Head of caudate nucleus (tissue), 42 donors: ENCODE results near the gene RPS6KA2.
A peak's percentile ranks its signal among the peaks of the same experiment; 100 is the strongest.
"Not testable (repeated sequence)": the region's sequence is repeated elsewhere in the genome, so short reads cannot be mapped to it uniquely, and the experiment has no call there.

Experiments used
- DNase-seq, 42 donors: peaks; one replicate each; pipeline versions ENCODE4 v3.0.0 to v3.0.0-alpha.2; 2020 to 2021; ENCODE audit warnings: mixed read lengths in 7 of 42
- intact Hi-C: fragments of 100-400 bp; cut with DNase I; formaldehyde crosslinking; loops from one replicate; pipeline ENCODE4 v1.15.0; 2022

RPS6KA2 gene

GRCh38 chr6:166392755-166393534, 234.1 kb downstream of the RPS6KA2 start:
- intact Hi-C loops, DNase-seq: not testable (repeated sequence)

DNA sequence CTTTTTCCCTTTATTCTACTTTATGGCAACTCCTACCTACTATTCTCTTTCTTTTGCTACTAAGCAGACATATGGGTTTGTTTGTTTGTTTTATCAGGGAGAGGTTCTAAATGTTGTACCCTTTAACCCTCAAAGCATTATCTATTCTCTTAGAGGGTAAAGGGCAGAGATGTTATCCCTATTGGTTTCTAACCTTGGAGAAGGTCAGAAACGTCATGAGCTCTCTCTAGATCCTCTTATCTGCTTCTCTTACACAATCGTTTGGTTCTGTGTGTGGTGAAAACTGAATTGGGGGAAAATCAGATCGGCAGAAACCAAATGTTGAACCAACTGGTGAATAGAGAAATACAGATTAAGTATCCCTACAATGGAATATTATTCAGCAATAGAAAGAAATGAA, 237.9 kb downstream of the RPS6KA2 start:
- intact Hi-C loops: loop anchor here (5.0 kb wide), 1 partner anchor 117 kb away; no protein-coding TSS in a partner anchor
- no peak for DNase-seq

- intact Hi-C loops: loop anchor here (5.0 kb wide), 1 partner anchor 116 kb away; no protein-coding TSS in a partner anchor
Observed at GRCh38 chr6:166388290-166389004, 238.6 kb downstream of the RPS6KA2 start.

GRCh38 chr6:166387642-166388289, 239.3 kb downstream of the RPS6KA2 start:
- no peak for DNase-seq
- intact Hi-C loops: loop anchor here (5.0 kb wide), 1 partner anchor 115 kb away; no protein-coding TSS in a partner anchor

More at GRCh38 chr6:166388290-166389004, 238.6 kb downstream of the RPS6KA2 start:
- no peak for DNase-seq

GRCh38 chr6:166387098-166387497, 240.0 kb downstream of the RPS6KA2 start:
- not testable (repeated sequence) for DNase-seq
- intact Hi-C loops: loop anchor here (5.0 kb wide), 1 partner anchor 115 kb away; no protein-coding TSS in a partner anchor

DNA sequence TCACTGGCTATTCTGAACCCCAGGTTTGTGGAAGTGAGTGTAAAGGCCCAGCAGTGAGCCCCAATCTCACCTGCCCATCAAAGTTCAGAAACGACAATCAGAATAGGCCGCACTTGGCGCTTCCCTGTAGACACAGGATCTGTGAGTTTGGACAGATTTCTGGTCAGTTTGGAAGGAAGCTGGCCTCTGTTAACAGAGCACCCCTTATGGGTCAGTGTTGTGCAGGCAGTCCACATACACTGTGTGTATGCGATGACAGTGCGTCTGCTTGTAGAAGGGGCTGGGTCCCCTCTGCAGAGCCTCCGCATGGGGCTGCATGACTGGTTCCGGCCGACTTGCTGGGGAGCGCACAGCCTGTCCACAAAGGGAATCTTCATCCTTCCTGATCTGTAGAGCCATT, 240.9 kb downstream of the RPS6KA2 start:
- DNase-seq: no peak
- intact Hi-C loops: loop anchor here (5.0 kb wide), 1 partner anchor 114 kb away; no protein-coding TSS in a partner anchor

DNA sequence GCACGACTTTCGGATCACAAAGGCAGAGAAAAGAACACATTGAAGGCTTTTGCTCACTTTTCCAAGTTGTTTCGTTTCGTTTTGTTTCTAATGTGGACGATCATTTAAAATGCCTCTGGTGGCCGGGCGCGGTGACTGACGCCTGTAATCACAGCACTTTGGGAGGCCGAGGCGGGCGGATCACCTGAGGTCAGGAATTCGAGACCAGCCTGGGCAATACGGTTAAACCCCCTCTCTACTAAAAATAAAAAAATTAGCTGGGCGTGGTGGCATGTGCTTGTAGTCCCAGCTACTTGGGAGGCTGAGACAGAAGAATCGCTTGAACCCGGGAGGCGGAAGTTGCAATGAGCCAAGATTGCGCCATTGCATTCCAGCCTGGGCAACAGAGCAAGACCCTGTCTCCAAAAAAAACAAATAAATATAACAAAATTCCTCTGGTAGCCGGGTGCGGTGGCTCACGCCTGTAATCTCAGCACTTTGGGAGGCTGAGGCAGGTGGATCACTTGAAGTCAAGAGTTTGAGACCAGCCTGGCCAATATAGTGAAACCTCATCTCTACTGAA, 243.2 kb downstream of the RPS6KA2 start:
- DNase-seq: peak in 2 of 42 donors; percentile 23 to 54
- intact Hi-C loops: loop anchor here (5.0 kb wide), 1 partner anchor 42 kb away; the partner anchor contains the start of gene SFT2D1

GRCh38 chr6:166382933-166383801, 243.9 kb downstream of the RPS6KA2 start, which contains the start of gene MPC1:
MPC1 (minus strand) TSS chr6:166382940; CDS start chr6:166382876, 64 bp downstream.
- DNase-seq: peak; percentile 86 to 99 (median 96)
- intact Hi-C loops: loop anchor here (5.0 kb wide), 1 partner anchor 41 kb away; the partner anchor contains the start of gene SFT2D1

GRCh38 chr6:166382500-166382932, 244.5 kb downstream of the RPS6KA2 start:
- intact Hi-C loops: loop anchor here (5.0 kb wide), 1 partner anchor 40 kb away; the partner anchor contains the start of gene SFT2D1
- DNase-seq: peak in 11 of 42 donors; percentile 6 to 54 (median 26)

DNA sequence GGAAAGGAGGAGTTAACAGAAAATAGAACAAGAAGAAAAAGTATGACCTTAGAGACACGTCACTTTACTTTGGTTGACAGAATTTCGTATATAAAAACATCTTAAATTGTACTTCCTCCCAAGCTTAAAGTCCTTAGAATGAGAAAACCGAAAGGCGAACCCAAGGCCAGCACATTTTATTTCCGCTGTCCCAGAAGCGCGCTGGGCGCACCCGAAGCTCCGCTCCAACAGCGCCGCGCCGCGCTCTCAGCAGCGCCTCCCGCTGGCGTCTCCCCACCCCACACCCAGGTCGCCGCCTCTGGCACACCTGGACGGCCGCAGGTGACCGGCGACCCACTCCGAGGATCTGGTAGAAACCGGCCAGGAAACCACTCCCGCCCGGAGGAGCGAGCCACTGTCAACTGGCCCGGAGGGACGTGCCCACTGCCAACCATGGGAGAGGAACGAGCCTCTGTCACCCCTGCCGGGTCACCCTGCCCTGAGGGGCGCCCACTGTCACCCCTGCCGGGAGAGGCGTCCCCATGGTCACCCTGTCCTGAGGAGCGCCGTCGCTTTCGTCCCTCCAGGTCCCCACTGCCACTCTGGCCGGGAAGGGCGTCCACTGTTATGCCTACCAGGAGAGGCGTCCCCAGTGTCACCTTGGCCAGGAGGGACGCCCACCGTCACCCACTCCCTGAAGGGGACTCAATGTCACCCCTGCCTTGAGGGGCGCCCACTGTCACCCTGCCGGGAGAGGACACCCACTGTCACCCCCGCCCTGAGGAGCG, 245.1 kb downstream of the RPS6KA2 start:
- DNase-seq: peak; percentile 34 to 88 (median 74)
- intact Hi-C loops: loop anchor here (5.0 kb wide), 1 partner anchor 40 kb away; the partner anchor contains the start of gene SFT2D1

GRCh38 chr6:166381381-166381732, 245.7 kb downstream of the RPS6KA2 start:
- intact Hi-C loops: loop anchor here (5.0 kb wide), 1 partner anchor 39 kb away; the partner anchor contains the start of gene SFT2D1
- no peak for DNase-seq

- intact Hi-C loops: loop anchor here (5.0 kb wide), 1 partner anchor 37 kb away; the partner anchor contains the start of gene SFT2D1
- DNase-seq: no peak
Observed at GRCh38 chr6:166379800-166380199, 247.3 kb downstream of the RPS6KA2 start.

DNA sequence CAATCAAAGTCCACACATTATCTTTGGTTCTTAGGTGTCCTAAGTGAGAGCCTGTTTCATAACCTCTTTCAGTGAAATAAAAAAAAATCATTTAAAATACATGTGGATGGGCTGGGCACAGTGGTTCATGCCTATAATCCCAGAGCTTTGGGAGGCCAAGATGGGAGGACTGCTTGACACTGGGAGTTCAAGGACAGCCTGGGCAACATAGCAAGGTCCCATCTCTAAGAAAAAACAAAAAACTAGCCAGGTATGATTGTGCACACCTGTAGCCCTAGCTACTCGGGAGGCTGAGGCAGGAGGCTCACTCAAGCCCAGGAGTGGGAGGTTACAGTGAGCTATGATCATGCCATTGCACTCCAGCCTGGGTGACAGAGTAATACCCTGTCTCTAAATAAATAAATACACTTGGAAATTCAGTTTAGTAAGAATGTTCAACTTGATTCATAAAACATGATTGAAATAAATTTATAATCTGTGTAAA, 247.9 kb downstream of the RPS6KA2 start:
- DNase-seq: no peak
- intact Hi-C loops: no loop called here

- no peak for DNase-seq
- intact Hi-C loops: no loop called here
Observed at GRCh38 chr6:166377721-166378120, 249.3 kb downstream of the RPS6KA2 start.

DNA sequence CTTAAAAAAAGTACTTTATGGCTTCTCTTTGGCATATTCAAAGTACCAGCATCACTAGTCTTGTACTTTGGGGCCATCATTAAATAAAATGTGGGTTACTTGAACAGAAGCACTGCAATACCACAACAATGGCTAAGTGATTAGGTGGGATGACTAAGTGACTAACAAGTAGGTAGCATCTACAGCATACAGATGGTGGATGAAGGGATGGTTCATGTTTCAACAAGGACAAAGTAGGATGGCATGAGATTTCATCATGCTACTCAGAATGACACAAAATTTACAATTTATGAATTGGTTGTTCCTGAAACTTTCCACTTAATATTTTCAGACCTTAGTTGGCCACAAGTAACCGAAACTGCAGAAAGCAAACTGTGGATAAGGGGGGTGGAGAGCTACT, 252.0 kb downstream of the RPS6KA2 start:
- DNase-seq: no peak
- intact Hi-C loops: no loop called here

GRCh38 chr6:166370489-166370888, 256.6 kb downstream of the RPS6KA2 start:
- DNase-seq: no peak
- intact Hi-C loops: no loop called here

GRCh38 chr6:166369782-166370181, 257.3 kb downstream of the RPS6KA2 start:
- DNase-seq: no peak
- intact Hi-C loops: no loop called here
